ENCODE measurements around the gene RNF220. TPM values are rescaled to one million over a fixed set of nuclear protein-coding genes. Genes with fewer than 3 reads are reported as not detected.

The RNF220 gene
- polyA plus RNA-seq, 3 donors: 97.9 to 109 (median 101) TPM

Other genes with a start within 250 kb of the RNF220 start
- gene DMAP1, start 191.8 kb upstream of the RNF220 start, polyA plus RNA-seq (ENCODE audit: insufficient read length in 3 of 3): 10 to 100 TPM; 58.3 to 77.0 (median 76.8) TPM
- gene ERI3, start 50.0 kb upstream of the RNF220 start, polyA plus RNA-seq (ENCODE audit: insufficient read length in 3 of 3): 100 to 1,000 TPM in 1 of 3 donors, 10 to 100 TPM in 2; 96.0 to 107 (median 97.9) TPM

Measured in renal pelvis (tissue), 3 donors.